NB4 (cell line): ENCODE results near the gene DYNLL2.
"Not testable (repeated sequence)": the region's sequence is repeated elsewhere in the genome, so short reads cannot be mapped to it uniquely, and the experiment has no call there.

Experiments used
- DNase-seq: peaks from one replicate; pipeline ENCODE4 v3.0.0; 2010; ENCODE audit warnings: low read depth
- H3K4me3 ChIP-seq: one replicate; pipeline ENCODE4 v1.5.1; 2011; ENCODE audit warnings: mild to moderate bottlenecking, low read depth, low read length, moderate library complexity
- CTCF ChIP-seq: IDR thresholded peaks from one replicate; pipeline ENCODE4 v1.5.1; 2012; ENCODE audit warnings: low read depth, low read length
- MAX ChIP-seq: IDR thresholded peaks from 2 replicates; pipeline ENCODE4 v1.6.1; 2011; ENCODE audit warnings: low read depth, low read length
- MYC ChIP-seq: IDR thresholded peaks from 2 replicates; pipeline ENCODE4 v1.6.1; 2011; ENCODE audit warnings: low read depth, low read length
- POLR2A ChIP-seq: IDR thresholded peaks from 2 replicates; pipeline ENCODE4 v1.6.1; 2011; ENCODE audit warnings: mild to moderate bottlenecking; ENCODE audit not compliant: insufficient read length; ENCODE audit errors: extremely low read depth

DYNLL2 gene

GRCh38 chr17:58141505-58141904 lies 58.3 kb downstream of the DYNLL2 start:
- TF ChIP-seq CTCF (no peak), MAX (no peak), MYC (no peak), POLR2A (no peak)
- no peak overlapping the region for H3K4me3 ChIP-seq

GRCh38 chr17:58143335-58143734 lies 60.1 kb downstream of the DYNLL2 start:
- H3K4me3 ChIP-seq, DNase-seq: not testable (repeated sequence)

More at GRCh38 chr17:58141505-58141904, 58.3 kb downstream of the DYNLL2 start:
- no peak for DNase-seq

GRCh38 chr17:58144801-58145200 lies 61.6 kb downstream of the DYNLL2 start:
- no peak overlapping the region for H3K4me3 ChIP-seq
- DNase-seq, result no peak
- TF ChIP-seq MYC (no peak), CTCF (no peak), POLR2A (no peak), MAX (no peak)
